Activated CD4-positive, alpha-beta T cell treated with anti-CD3 and anti-CD28 coated beads for 36 hours (primary cell): ENCODE data around the gene CRACR2B. TPM values are rescaled to one million over a fixed set of nuclear protein-coding genes. Genes with fewer than 3 reads are reported as not detected.
A peak's percentile ranks its signal among the peaks of the same experiment; 100 is the strongest.

Experiments used
- ATAC-seq: fragments of 200-7000 bp; cut with Tn5 transposase; one replicate; pipeline ENCODE4 v1.10.0; 2021; ENCODE audit warnings: mild to moderate bottlenecking, moderate library complexity
- CTCF ChIA-PET: fragments of 350-600 bp; sonication (Branson Sonifier 250); formaldehyde crosslinking; loops from one replicate; lab custom pipeline; 2021; ENCODE audit warnings: antibody characterized with exemption; lab: Charles Lee
- POLR2A ChIA-PET: fragments of 350-600 bp; sonication (Branson Sonifier 250); formaldehyde crosslinking; loops from one replicate; lab custom pipeline; 2021; ENCODE audit warnings: antibody characterized with exemption, inconsistent platforms; lab: Charles Lee
- DNase-seq: peaks from one replicate; pipeline ENCODE4 v3.0.0-alpha.2; 2020
- H3K27ac Mint-ChIP-seq: one replicate; pipeline ENCODE4 v1.8.0; 2021; ENCODE audit warnings: mixed read lengths
- H3K27me3 Mint-ChIP-seq: one replicate; pipeline ENCODE4 v1.8.0; 2021; ENCODE audit warnings: mixed read lengths
- H3K36me3 Mint-ChIP-seq: one replicate; pipeline ENCODE4 v1.8.0; 2021; ENCODE audit warnings: low read depth, mixed read lengths
- H3K4me1 Mint-ChIP-seq: one replicate; pipeline ENCODE4 v1.8.0; 2021; ENCODE audit warnings: mixed read lengths
- H3K4me3 Mint-ChIP-seq: one replicate; pipeline ENCODE4 v1.8.0; 2021; ENCODE audit warnings: mild to moderate bottlenecking, moderate library complexity, mixed read lengths
- H3K9me3 Mint-ChIP-seq: one replicate; pipeline ENCODE4 v1.8.0; 2021; ENCODE audit warnings: low read depth, mixed read lengths
- intact Hi-C, 2 experiments: fragments of 100-400 bp; cut with DNase I in 1 of 2; cut with micrococcal nuclease in 1 of 2; formaldehyde crosslinking; loops; one replicate each; pipeline versions ENCODE4 v1.14.2 to v1.15.1; 2022 to 2024; cut with DNase I, micrococcal nuclease
- total RNA-seq, 2 experiments: library from RNA; stranded (reverse); gene quantifications; one replicate each; pipeline ENCODE4 v1.2.3, GENCODE V29; 2021

CRACR2B gene
- under 1 TPM; 0.33 to 0.50 TPM for total RNA-seq

DNA sequence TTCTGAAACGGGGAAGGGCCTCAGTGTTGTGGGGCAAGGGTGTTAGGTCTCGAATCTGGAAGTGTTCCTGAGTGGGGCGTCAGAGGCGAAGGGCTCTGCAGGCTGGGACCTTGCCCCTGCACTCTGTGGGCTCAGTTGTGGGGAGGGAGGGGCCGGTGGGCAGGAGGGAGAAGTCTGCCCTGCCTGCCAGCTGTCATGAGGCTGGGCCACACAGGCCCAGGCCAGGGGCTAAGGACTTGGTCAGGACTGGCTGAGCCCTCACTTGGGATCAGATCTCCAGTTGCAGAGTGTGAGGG, at the start of gene CRACR2B:
TSS of gene CRACR2B (plus strand) at position 23 of the 296 bp plus-strand sequence. CDS start 689 bp downstream, outside the sequence.
- Mint-ChIP-seq H3K27me3 (peaks cover 34% of the 10 kb centered on the region), H3K9me3 (no peaks in the 10 kb centered on the region), H3K36me3 (peaks cover 10% of the 10 kb centered on the region), H3K4me1 (peaks cover 30% of the 10 kb centered on the region), H3K4me3 (peak within 1 kb of the TSS; percentile 21), H3K27ac (no peak within 1 kb of the TSS)
- CTCF ChIA-PET = no interaction called here
- DNase-seq (no peak), ATAC-seq (no peak)
- POLR2A ChIA-PET = interaction anchor here (0.7 kb wide), 1 partner anchor 9 kb away, joined by 3 read pairs; no protein-coding TSS in a partner anchor
- intact Hi-C loops = no loop called here

DNA sequence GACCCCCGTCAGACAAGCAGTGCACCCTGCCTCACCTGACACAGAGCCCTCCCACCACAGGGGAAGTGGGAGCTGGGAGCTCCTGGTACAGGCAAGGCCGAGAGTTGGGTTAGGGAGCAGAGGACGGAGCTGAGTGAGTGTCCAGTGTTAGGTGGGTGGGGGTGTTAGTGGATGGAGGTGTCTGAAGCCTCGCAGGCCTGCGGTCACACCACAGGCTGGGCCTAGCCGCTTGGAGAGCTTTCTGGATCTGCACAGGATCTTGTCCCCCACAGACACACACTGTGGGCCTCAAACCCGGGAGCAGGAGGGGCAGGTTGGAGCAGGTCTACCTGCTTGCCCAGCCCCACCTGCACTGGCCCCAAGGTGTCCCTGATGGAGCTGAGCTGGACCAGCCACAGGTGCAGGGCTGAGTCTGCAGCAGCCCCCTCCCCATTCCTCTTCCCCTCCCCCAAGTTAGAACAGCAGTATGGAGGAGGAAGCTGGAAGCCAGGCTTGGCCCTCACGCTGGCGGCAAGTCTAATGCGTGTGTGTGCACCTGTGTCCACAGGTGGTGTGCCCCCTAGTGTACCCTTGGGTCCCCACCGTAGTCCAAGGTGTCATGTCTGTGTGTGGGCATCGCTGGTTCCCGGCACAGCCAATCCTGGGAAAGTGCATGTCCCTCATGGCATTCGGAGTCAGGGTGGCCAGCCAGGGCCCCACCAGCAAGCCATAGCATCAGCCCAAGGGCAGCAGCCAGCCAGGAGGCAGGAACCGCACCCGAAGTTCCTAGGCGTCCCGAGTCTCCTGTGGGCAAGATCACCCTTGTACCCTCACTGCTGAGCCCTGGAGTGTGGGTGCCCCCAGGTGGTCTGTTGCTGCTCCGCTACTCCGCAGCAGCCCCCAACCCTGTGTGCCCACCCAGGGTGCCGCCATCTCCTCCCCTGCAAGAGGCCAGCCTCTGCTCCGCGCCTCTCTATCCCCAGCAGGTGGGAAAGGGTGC, 48.5 kb upstream of the CRACR2B start:
- no peaks in the 10 kb centered on the region for H3K9me3 Mint-ChIP-seq
- no peak overlapping the region for H3K27ac Mint-ChIP-seq
- H3K36me3 Mint-ChIP-seq = peaks cover 13% of the 10 kb centered on the region
- no peaks in the 10 kb centered on the region for H3K27me3 Mint-ChIP-seq
- no peak for DNase-seq
- CTCF ChIA-PET = interaction anchor here (0.6 kb wide), 1 partner anchor 136 kb away, joined by 3 read pairs; no protein-coding TSS in a partner anchor
- intact Hi-C loops = no loop called here
- H3K4me1 Mint-ChIP-seq = peaks cover 28% of the 10 kb centered on the region
- POLR2A ChIA-PET = interaction anchor here (0.6 kb wide), 1 partner anchor 27 kb away, joined by 4 read pairs; no protein-coding TSS in a partner anchor
- ATAC-seq = no peak
- peak overlapping the region; percentile 36 for H3K4me3 Mint-ChIP-seq

DNA sequence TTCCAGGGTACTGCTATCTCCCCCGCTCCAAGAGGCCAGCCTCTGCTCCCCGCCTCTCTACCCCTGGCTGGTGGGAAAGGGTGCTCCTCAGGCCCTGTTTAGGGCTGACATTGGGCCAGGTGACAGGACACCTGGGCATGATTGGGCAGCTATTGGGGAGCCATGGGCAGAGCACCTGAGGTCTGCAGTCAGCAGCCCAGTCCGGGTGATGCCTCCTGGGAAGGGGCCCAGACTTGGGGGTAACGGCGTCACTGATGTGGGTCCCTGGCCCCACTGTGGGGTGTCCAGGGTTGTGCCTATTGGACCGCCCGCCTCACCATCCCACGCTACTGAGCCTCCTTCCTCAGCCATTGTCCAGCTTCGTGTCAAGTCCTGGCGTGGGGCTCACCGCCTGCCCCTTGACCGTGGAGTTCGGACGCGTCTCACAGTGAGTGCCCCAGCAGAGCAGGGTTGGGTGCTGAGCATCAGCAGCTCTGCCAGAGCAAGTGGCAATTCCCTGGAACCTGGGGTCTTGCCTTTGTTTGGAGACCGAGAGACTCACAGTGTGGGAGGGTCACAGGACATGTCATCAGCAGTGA, 47.7 kb upstream of the CRACR2B start:
- ChIA-PET CTCF (interaction anchor here (0.6 kb wide), 1 partner anchor 136 kb away, joined by 3 read pairs; no protein-coding TSS in a partner anchor), POLR2A (no interaction called here)
- Mint-ChIP-seq H3K27ac (no peak overlapping the region), H3K36me3 (peaks cover 13% of the 10 kb centered on the region), H3K4me1 (peaks cover 26% of the 10 kb centered on the region), H3K4me3 (no peak overlapping the region), H3K27me3 (no peaks in the 10 kb centered on the region), H3K9me3 (no peaks in the 10 kb centered on the region)
- intact Hi-C loops = no loop called here
- ATAC-seq (no peak), DNase-seq (no peak)

DNA sequence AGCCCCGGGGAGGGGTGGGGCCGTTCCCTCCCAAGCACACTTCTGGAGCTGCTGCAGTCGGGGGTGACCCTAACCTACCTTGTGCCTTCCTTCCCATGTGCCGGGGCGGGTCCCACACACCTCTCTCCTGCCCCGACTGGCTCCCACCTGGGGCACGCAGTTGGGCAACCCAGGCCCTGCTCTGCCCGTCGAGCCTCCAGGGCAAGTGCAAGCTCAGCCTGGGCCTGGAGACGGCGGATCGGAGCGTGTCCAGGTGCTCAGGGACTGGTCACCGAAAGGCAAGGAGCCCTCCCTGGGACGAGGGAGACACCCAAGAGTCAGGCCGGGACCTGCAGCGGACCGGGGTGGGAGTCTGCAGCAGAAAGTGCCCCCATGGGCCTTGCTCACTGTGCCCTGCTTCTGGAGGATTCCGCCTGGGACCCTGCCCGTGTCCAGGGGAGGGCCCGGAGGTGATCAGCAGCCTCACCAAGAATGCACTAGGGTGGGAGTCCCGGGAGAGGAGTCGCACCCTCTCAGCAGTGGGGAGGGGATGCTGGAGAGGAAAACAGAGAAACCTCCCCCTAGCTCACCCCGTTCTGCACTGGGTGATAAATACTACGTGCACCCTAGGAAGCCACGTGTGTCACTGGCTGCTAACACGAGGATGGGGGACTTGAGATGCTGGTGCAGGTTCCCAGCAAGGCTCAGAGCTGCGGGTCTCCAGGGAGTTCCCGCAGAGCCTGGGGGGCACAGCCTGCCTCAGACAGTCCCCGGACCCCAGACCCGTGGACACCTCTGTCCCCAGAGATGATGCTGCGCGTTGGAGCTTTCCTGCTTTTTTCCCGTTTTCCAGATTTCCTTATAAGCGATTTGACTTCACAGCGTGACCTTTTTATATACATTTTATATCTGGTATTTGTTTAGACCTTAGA, 45.2 kb upstream of the CRACR2B start:
- ATAC-seq (no peak), DNase-seq (no peak)
- H3K36me3 Mint-ChIP-seq = peaks cover 9% of the 10 kb centered on the region
- intact Hi-C loops = no loop called here
- H3K9me3 Mint-ChIP-seq = no peaks in the 10 kb centered on the region
- ChIA-PET POLR2A (no interaction called here), CTCF (interaction anchor here (0.9 to 1.6 kb wide), 3 partner anchors 19 to 264 kb away, joined by 3 read pairs; no protein-coding TSS in a partner anchor)
- H3K4me1 Mint-ChIP-seq = peaks cover 14% of the 10 kb centered on the region
- H3K27me3 Mint-ChIP-seq = no peaks in the 10 kb centered on the region
- H3K4me3 Mint-ChIP-seq = no peak overlapping the region
- no peak overlapping the region for H3K27ac Mint-ChIP-seq

DNA sequence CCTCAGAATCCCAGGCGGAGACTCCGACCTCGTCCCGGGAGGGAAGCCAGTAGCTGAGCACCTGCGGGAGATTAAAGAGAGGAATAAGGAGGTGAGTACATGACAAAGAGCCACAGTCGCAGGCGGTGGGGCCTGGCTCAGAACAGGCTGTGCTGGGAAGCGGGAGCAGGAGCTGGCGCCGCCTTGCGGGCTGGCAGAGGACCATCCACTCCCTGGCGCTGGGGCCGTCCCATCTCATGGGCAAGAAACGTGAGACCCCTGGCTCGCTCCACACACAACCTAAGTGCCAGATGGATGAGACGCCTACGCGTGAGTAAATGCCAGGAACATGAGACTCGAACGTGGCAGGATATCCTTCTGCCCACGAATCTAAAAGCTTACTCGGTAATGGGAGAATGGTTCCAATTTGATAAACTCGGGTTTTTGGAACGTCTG, 44.1 kb upstream of the CRACR2B start:
- ChIA-PET POLR2A (interaction anchor here (1.6 kb wide), 1 partner anchor 26 kb away, joined by 5 read pairs; no protein-coding TSS in a partner anchor), CTCF (interaction anchor here (0.6 to 1.6 kb wide), 6 partner anchors 8 to 454 kb away, joined by 3 read pairs; partner anchors contain the start of gene TALDO1)
- Mint-ChIP-seq H3K4me1 (peaks cover 14% of the 10 kb centered on the region), H3K27me3 (no peaks in the 10 kb centered on the region), H3K27ac (no peak overlapping the region), H3K9me3 (no peaks in the 10 kb centered on the region), H3K36me3 (peaks cover 9% of the 10 kb centered on the region), H3K4me3 (no peak overlapping the region)
- intact Hi-C loops = no loop called here
- peak; percentile 85 for ATAC-seq
- peak; percentile 75 for DNase-seq

DNA sequence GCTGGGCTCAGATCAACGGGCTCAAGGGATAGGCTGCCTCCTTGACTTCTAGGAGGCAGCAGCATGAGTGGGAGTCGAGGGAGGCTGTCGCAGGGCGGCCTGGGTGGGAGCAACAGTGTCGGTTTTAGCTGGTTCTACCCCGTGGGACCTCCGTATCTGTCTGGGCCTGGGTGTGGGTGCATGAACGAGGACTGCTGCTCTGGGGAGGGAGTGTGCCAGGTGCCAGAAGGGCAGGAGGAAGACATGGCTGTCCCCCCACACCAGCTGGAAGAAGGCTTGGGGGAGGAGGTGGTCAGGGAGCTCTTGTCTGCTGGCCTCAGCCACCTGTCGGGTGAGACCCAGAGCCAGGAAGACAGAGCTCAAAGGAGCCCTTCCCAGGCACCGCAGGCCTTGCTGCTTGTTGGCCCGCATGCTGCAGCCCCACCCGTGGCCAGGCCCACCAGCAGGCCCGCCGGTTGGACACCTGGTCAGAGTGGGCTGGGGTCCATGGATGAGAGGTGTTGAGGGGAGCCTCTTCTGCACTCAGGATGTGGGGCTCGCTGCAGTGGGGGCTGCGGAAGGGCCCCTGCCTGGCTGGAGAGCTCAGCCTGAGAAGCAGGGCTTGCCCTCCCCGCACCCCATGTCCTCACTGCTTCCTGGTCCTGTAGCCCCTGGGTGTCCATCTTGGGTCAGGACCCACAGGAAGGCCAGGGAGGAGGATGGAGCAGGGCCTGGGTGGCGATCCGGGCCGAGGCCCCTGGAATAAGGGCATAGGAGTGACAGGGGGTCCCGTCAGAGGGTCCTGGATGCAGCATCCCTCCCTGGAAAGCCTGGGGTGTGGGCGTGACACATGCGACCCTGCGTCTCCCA, 41.3 kb upstream of the CRACR2B start:
- intact Hi-C loops = no loop called here
- Mint-ChIP-seq H3K27ac (no peak overlapping the region), H3K4me3 (no peak overlapping the region), H3K27me3 (no peaks in the 10 kb centered on the region), H3K9me3 (no peaks in the 10 kb centered on the region), H3K36me3 (peaks cover 13% of the 10 kb centered on the region), H3K4me1 (peaks cover 8% of the 10 kb centered on the region)
- DNase-seq = no peak
- ATAC-seq = no peak
- POLR2A ChIA-PET = no interaction called here
- CTCF ChIA-PET = no interaction called here

DNA sequence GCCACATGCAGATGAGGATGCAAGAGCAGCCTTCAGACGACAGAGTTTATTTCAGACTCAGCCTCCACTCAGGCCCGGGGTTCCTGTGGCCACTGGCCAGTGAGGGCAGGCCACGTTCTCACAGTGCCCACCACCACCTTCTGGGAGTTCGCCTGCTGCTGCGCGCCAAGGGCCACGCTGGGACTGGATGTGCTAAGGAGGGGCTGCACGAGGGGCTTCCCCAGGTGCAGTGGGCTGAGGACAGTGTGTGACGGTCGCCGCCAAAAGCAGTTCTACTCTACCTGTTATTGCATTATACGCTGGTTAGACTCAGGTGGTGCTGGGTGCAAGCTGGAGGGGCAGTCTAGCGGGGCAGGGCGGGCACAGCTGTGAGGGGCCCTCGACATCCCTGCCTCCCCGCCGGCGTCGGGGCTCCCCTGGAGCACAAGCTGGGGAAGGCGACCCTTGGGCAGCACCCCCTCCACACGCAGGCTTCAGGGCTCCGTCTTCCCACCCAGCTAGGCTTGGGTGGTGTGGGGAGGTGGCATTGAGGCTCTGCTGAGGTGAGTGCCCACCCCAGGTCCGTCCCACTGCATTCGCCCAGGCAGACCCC, 40.5 kb upstream of the CRACR2B start:
- Mint-ChIP-seq H3K36me3 (peaks cover 13% of the 10 kb centered on the region), H3K27me3 (no peaks in the 10 kb centered on the region), H3K27ac (no peak overlapping the region), H3K9me3 (no peaks in the 10 kb centered on the region), H3K4me1 (peaks cover 8% of the 10 kb centered on the region), H3K4me3 (no peak overlapping the region)
- no peak for DNase-seq
- intact Hi-C loops = no loop called here
- ChIA-PET POLR2A (no interaction called here), CTCF (no interaction called here)
- no peak for ATAC-seq

DNA sequence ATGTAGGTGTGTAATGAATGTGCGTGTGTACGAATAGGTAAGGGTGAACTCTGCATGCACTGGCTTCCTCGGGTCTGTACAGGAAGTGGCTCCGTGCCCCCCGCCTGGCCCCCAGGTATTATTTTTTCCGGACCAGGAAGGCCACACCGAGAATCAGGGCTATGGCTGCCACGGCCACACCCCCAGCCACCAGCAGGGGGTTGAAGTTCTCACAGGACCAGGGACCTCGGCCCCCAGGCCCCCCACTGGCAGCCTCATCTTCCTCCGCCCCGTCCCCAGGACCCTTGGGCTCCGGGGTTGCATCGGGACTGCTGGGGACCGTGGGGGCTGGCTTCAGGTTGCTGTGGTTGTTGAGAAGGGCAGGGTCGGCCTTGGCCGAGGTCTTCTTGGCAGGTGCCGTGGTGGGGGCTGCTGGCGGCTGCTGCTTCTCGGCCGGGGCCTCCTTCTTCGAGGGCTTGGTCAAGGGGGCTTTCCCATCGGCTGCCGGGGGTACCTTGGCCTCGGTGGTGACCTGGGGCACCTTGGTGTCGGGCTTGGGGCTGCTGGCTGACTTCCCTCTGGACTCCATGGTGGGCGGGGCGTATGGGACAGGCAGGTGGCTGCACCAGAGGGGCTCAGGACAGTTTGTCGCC, 39.6 kb upstream of the CRACR2B start:
- ATAC-seq (no peak), DNase-seq (no peak)
- Mint-ChIP-seq H3K36me3 (peaks cover 13% of the 10 kb centered on the region), H3K27ac (no peak overlapping the region), H3K4me1 (peaks cover 8% of the 10 kb centered on the region), H3K4me3 (no peak overlapping the region), H3K27me3 (no peaks in the 10 kb centered on the region), H3K9me3 (no peaks in the 10 kb centered on the region)
- intact Hi-C loops = no loop called here
- POLR2A ChIA-PET = no interaction called here
- CTCF ChIA-PET = no interaction called here

DNA sequence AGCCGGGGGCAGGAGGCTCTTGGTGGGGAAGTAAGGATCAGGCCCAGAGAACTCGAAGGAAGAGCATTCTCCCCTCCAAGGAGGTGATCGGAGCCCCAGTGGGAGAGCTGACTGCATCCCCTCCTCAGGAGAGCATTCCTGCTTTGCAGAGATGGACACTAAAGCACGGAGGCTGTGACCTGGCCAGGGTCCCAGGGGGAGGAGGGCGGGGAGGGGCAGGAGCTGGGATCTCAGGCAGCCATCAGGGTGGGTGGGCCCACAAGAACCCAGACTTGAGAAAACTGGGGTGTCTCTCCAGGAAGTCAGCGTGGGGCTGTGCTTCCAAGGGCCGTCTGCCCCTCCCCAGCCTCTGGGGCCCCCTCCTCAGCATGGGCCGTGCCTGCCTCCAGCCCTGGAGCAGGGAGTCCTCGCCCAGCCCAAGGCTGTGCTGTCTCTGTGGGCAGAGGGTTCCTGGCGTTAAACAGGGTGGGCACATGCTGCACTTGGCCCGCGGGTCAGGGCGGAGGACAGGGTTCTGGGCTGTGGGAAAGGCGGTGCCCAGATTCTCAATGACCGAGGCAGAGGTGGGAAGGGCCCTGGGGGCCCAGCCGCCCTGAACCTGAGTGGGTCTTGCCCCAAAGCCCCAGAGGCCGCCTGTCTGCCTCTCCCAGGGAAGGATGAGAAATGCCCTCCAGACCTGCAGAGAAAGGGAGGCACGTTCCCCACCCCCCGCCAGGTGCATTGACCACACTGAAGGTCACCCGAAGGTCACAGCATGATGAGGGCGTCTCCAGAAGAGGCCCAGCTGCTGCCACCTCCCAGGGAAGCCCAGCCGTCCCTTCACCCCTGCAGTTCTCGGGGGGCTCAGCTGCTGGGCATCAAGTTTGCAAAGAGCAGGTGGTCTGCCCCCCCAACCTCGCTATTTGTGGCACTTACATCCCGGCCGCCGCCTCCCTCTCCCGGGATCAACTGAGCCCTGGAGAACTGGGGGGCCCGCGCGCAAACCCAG, 38.5 kb upstream of the CRACR2B start:
- Mint-ChIP-seq H3K4me1 (peaks cover 3% of the 10 kb centered on the region), H3K27ac (no peak overlapping the region), H3K9me3 (no peaks in the 10 kb centered on the region), H3K27me3 (no peaks in the 10 kb centered on the region), H3K36me3 (peaks cover 13% of the 10 kb centered on the region), H3K4me3 (peak overlapping the region; percentile 28)
- ChIA-PET POLR2A (interaction anchor here (0.6 kb wide), 1 partner anchor 17 kb away, joined by 8 read pairs; no protein-coding TSS in a partner anchor), CTCF (interaction anchor here (0.6 kb wide), 1 partner anchor 15 kb away, joined by 3 read pairs; no protein-coding TSS in a partner anchor)
- DNase-seq (no peak), ATAC-seq (no peak)
- intact Hi-C loops = no loop called here
